ENCODE results near the gene SLC25A13. TPM values are rescaled to one million over a fixed set of nuclear protein-coding genes. Genes with fewer than 3 reads are reported as not detected.

Gene SLC25A13
- total and polyA plus RNA-seq, 2 of the 4 experiments (the other 2 are of a cell fraction): 7.4 to 11.7 TPM

- H3K4me2 ChIP-seq (ENCODE audit: low read depth, low read length): no peak overlapping the region
- POLR2A ChIA-PET (ENCODE audit: unreplicated experiment): no interaction called here
- no peak overlapping the region for H3K27ac ChIP-seq (ENCODE audit: insufficient read depth, low read length)
- H3K9me1 ChIP-seq (ENCODE audit: insufficient read depth, low read length): no peaks in the 10 kb centered on the region
- H3K14ac ChIP-seq (replicated peaks; ENCODE audit: low read depth, low read length): no peak overlapping the region
- H3K56ac ChIP-seq (ENCODE audit: extremely low read depth, insufficient read depth, low read length): no peak overlapping the region
- H3K4me3 ChIP-seq (ENCODE audit: insufficient read depth, low read depth, low read length): no peak overlapping the region
- in situ Hi-C loops (cut with MboI; ENCODE audit: low sequenced_read_pairs) (no loop called here), intact Hi-C loops (cut with micrococcal nuclease) (no loop called here), dilution Hi-C loops (cut with HindIII; ENCODE audit: low sequenced_read_pairs, unreplicated experiment) (no loop called here)
- DNase-seq (no peak), ATAC-seq (ENCODE audit: low read depth) (no peak)
- H2AK9ac ChIP-seq (replicated peaks; ENCODE audit: low read depth, low read length, poor library complexity): no peak overlapping the region
- 100% methylated on average over 2 of the region's 5 CpGs; no CpG with 5 or more reads in 1 of the 2 experiments for WGBS, 2 experiments (ENCODE audit: extremely low coverage in 2 of 2, insufficient read length in 1 of 2)
- H2BK20ac ChIP-seq (ENCODE audit: low read depth, low read length): no peak overlapping the region
- peaks cover 2% of the 10 kb centered on the region; the same call in 1 of the 2 replicates for H3K36me3 ChIP-seq (ENCODE audit: control insufficient read depth, insufficient read depth, low read length)
- H4K8ac ChIP-seq (ENCODE audit: low read depth in 2 of 2, low read length in 2 of 2): no peak overlapping the region
- H3K23ac ChIP-seq (ENCODE audit: low read depth, low read length): no peak overlapping the region
- TF ChIP-seq FOS (IDR thresholded peaks at IDR 0.05; ENCODE audit: low read depth, low read length): no peak
- H3K18ac ChIP-seq (ENCODE audit: low read depth, low read length): no peak overlapping the region
- H2BK5ac ChIP-seq (ENCODE audit: low read depth, low read length, poor library complexity, severe bottlenecking): no peak overlapping the region
- no peak overlapping the region for H3K9ac ChIP-seq (ENCODE audit: low read depth, low read length)
- no peak overlapping the region for H4K91ac ChIP-seq (ENCODE audit: insufficient read depth, low read depth, low read length)
- no peaks in the 10 kb centered on the region for H3K27me3 ChIP-seq (ENCODE audit: control insufficient read depth, insufficient read depth, low read length)
- BruUV-seq (replicated peaks): no TSS peak
- H2BK15ac ChIP-seq (ENCODE audit: low read depth, low read length): no peak overlapping the region
- H3K4ac ChIP-seq (ENCODE audit: low read depth, low read length): no peak overlapping the region
- no peaks in the 10 kb centered on the region for H3K4me1 ChIP-seq (ENCODE audit: control insufficient read depth, insufficient read depth, low read length)
- no peak overlapping the region for H2AFZ ChIP-seq (replicated peaks; ENCODE audit: low read length, poor library complexity)
- no peak overlapping the region for H2BK120ac ChIP-seq (ENCODE audit: low read depth, low read length)
- H4K5ac ChIP-seq (ENCODE audit: low read depth, low read length): no peak overlapping the region
- CTCF ChIA-PET: no interaction called here
- H3K9me3 ChIP-seq (ENCODE audit: control insufficient read depth, insufficient read depth, low read length): no peaks in the 10 kb centered on the region
- H3K79me1 ChIP-seq (ENCODE audit: low read depth in 1 of 2, low read length in 2 of 2): peaks cover 4 to 8% of the 10 kb centered on the region in 2 experiments; a peak in 2 of 4 replicates
- H2AK5ac ChIP-seq (ENCODE audit: low read depth, low read length): no peak overlapping the region
- no peaks in the 10 kb centered on the region for H4K20me1 ChIP-seq (ENCODE audit: insufficient read depth, low read length)
Observed at GRCh38 chr7:96269246-96269994, 52.5 kb downstream of the SLC25A13 start.

All from IMR-90 (cell line).